GM21529 (cell line): ENCODE results near the gene MEI1.

ENCODE experiments used
- ATAC-seq: cut with Tn5 transposase; IDR thresholded peaks from one replicate; pipeline ENCODE4 v1.9.1; 2021; ENCODE audit not compliant: unreplicated experiment

The MEI1 gene

DNA sequence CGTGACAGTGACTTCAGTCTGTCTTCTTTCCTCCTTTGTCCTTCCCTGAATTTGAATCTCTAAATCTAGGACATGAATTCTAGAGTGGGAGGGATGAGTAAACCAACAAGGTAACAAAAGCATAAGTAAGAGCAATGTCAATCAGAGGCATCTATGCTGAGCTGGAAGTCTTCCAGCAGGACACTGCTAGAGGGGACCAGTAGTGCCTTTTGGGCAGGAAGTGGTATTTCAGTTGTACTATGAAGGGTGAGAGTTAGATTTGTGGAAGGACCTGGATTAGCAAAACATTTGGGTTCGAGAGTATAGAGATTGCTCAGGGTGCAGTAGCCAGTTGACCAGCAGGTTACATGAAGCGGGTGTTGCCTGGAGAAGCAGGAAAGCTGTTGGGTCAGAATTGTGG is 40.3 kb downstream of the MEI1 start:
- no peak for ATAC-seq

GRCh38 chr22:41742918-41743317 is 43.6 kb downstream of the MEI1 start:
- ATAC-seq = no peak

DNA sequence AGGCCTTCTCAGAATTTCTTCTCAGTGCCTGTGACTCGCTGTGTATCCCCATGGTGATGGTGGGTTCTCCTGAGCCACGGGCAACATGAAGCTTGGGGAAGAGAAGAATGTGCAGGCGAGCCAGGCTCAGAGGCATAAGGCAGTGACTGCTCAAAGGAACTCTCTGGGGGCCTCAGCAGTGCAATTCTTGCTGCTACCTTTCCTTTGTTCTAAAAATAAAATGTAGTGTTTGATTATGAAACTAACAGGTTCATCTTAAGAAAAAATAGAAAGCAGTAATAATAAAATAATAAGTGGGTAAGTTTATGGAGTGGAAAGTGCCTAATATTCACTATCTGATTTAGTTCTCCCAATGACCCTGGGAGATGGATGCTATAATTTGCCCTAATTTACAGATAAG is 46.7 kb downstream of the MEI1 start:
- ATAC-seq = no peak

GRCh38 chr22:41746567-41747400 is 47.5 kb downstream of the MEI1 start:
- ATAC-seq = peak; percentile 74

GRCh38 chr22:41752011-41752970 is 53.0 kb downstream of the MEI1 start:
- ATAC-seq = no peak

GRCh38 chr22:41753984-41754383 is 54.7 kb downstream of the MEI1 start:
- no peak for ATAC-seq

DNA sequence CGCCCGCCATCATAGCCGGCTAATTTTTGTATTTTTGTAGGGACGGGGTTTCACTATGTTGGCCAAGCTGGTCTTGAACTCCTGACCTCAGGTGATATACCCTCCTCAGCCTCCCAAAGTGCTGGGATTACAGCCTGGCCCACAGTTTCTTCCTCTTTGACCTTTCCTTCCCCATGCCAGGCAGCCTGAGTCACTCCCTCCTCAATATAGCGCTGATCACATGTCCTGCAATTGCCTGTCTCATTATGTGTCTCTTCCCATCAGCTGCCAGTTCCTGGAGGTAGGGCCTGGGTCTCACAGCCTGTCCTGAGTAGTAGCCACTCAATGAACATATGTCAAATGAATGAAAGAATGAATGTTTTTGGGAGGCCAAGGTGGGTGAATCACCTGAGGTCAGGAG is 58.2 kb downstream of the MEI1 start:
- ATAC-seq = no peak

GRCh38 chr22:41758231-41758630 is 58.9 kb downstream of the MEI1 start:
- no peak for ATAC-seq

DNA sequence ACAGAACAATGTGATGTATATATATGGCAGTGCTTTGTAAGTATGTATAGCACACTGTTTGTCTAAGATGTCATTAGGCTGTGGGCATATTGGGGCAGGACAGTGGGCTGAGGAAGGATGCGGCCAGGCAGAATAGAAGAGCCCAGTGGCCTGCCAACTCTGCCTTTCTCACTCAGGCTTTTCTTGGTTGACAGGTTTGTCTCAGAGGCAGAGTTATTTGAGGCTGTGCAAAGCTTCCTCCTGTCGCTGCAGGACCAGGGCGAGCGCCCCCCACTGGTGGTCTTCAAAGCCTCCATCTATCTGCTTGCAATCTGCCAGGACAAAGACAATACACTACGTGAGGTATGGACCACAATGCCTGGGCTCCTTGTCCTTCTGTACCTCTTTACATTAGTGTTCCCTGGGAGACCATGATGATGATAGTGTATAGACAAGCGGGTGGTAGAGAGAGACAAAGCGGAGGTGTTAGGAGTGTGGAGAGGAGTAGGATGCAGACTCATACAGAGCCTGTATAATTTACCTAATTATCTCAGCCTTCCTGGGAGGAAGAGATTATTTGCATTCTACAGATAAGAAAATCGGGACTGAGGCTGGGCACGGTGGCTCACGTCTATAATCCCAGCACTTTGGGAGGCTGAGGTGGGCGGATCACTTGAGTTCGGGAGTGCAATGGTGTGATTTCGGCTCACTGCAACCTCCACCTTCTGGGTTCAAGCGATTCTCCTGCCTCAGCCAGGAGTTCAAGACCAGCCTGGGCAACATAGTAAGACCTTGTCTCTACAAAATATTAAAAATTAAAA is 63.9 kb downstream of the MEI1 start:
- no peak for ATAC-seq

GRCh38 chr22:41766476-41766875 is 67.2 kb downstream of the MEI1 start:
- no peak for ATAC-seq

DNA sequence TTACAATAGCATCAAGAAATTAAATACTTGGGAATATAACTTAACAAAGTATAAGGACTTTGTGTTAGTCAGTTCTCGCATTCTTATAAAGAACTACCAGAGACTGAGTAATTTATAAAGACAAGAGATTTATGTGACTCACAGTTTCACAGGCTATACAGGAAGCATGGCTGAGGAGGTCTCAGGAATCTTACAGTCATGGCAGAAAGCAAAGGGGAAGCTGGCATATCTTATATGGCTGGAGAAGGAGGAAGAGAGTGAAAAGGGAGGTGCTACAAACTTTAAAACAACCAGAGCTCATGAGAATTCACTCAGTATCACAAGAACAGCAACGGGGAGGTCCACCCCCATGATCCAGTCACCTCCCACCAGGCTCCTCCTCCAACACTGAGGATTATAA is 69.1 kb downstream of the MEI1 start:
- ATAC-seq = no peak

DNA sequence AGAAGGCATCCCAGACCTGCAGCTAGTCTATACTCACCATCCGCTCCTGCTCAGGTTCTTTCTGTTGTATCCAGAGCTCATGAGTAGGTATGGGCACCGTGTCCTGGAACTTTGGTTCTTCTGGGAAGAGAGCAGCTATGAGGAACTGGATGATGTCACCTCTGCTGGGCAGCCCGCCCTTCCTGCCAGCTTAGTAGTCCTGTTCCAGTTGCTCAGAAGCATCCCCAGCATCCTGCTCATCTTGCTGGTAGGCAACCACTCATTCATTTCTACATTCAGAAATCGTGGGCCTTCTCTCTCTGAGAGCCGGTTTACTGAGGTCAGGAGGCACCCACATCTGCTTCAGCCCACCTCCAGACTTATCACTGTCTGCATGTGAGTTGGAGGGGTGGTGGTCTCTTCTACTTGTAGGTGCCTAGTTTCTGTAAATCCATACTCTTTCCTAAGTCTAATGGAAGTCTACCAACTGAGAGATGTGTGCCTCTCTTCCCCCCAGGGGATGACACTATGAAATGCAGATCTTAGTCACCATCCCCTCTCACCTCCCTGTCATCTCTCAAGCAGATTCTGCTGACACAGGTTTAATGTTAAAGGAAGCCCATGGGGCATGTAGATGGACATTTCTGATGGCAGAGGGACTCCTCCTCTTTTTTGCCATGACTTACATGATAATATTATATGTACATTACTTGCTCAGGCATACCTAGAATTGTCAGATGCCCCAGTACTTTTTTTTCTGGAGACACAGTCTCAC is 71.6 kb downstream of the MEI1 start:
- ATAC-seq = no peak

DNA sequence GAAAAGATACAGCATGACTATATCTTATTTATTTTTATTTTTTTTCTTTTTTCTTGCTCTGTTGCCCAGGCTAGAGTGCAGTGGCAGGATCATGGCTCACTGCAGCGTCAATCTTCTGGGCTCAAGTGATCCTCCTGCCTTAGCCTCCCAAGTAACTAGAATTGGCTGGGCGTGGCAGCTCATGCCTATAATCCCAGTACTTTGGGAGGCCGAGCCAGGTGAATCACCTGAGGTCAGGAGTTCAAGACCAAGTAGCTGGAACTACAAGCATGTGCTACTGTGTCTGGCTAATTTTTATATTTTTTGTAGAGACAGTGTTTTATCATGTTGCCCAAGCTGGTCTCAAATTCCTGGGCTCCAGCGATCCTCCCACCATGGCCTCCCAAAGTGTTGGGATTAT is 72.9 kb downstream of the MEI1 start:
- ATAC-seq = no peak

DNA sequence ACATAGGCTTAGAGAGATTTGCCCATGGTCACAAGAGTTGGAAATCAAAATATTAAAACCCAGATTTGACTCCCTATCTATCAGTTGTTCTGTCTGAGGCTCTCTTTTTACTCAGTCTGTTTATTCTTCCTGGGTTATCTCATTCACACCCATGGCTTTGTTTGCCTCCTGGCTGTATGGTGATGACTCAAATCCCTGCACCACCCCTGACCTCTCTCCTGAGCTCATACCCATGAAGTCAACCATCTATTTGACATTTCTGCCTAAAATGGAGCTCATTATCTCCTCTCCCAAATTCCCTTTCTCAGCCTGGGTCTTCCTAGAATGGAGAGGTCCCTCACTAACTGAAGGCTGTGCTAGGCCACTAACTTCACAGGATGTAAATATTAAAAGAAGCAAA is 73.3 kb downstream of the MEI1 start:
- no peak for ATAC-seq

GRCh38 chr22:41775338-41775737 is 76.0 kb downstream of the MEI1 start:
- ATAC-seq = no peak

DNA sequence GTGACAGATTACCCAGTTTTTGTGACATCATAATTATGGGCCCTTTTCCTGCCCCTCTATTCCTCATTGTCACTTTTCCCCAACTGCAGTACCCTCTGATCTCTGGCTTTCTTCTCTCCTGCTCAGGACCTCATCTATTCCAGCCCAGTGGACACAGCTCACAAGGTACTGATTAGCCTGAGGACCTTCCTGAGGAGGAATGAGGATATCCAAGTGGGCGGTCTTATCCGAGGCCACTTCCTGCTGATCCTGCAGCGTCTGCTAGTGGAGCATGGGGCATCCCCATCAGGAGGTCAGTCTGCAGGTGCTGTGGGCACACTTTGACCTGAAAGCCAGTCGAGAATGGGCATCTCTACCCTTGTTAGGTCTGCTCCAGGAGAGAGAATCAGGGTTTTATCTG is 76.7 kb downstream of the MEI1 start:
- no peak for ATAC-seq

- no peak for ATAC-seq
Measured at GRCh38 chr22:41776381-41776780, 77.1 kb downstream of the MEI1 start.

GRCh38 chr22:41777749-41778425 is 78.6 kb downstream of the MEI1 start:
- ATAC-seq = no peak

DNA sequence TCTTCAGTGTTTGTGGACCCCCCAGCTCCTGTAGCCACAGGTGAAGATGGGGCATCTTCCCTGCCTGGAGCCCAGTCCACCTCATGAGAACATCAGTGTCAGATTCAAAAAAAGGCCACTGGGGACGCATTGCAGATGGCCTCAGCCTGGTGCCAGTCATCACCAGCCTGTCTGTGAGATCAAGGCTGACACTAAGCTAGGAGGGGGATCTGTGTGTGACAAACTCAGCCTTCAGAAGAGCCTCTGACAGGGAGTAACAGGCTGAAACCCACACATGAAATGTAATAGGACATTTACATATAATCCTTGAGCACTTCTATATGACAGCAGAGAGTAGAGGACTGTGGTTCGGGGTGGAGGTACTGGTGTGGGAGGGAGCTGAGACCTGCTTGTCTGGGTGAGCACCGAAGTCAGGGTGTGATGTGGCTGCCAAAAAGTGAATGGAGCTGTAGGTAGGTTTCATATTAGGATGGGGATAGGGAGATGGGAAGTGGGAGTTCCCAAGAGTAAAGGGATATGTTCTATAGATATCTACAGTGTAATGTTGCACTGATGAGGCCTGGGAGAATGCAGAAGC is 80.7 kb downstream of the MEI1 start:
- no peak for ATAC-seq
